ENCODE measurements around the gene KRTAP12-2. TPM values are rescaled to one million over a fixed set of nuclear protein-coding genes. Genes with fewer than 3 reads are reported as not detected.

The KRTAP12-2 gene
- not detected for total RNA-seq

- Histone ChIP-seq H3K27ac (no peak within 1 kb of the TSS), H3K4me1 (replicated peaks) (no peaks in the 10 kb centered on the region), H3K36me3 (no peaks in the 10 kb centered on the region), H3K9me3 (no peaks in the 10 kb centered on the region), H3K4me3 (no peak within 1 kb of the TSS), H3K27me3 (replicated peaks; ENCODE audit: insufficient read depth) (no peaks in the 10 kb centered on the region)
- TF ChIP-seq POLR2AphosphoS5 (IDR thresholded peaks at IDR 0.05) (no peak), CTCF (IDR thresholded peaks at IDR 0.05) (no peak), POLR2A (IDR thresholded peaks at IDR 0.05) (no peak)
- no peak for DNase-seq (ENCODE audit: low spot score)
- 60% methylated on average over 17 of the region's 19 CpGs for WGBS
- intact Hi-C loops (cut with DNase I), result no loop called here
Measured at GRCh38 chr21:44666401-44667320, at the start of gene KRTAP12-2. Gene KRTAP12-2 (minus strand): TSS chr21:44666927. CDS start chr21:44666886, 41 bp downstream.

GRCh38 chr21:44714905-44715304 is 48.2 kb upstream of the KRTAP12-2 start:
- Histone ChIP-seq H3K27me3 (replicated peaks; ENCODE audit: insufficient read depth) (peaks cover 20% of the 10 kb centered on the region), H3K9me3 (no peaks in the 10 kb centered on the region), H3K4me1 (replicated peaks) (no peaks in the 10 kb centered on the region), H3K36me3 (no peaks in the 10 kb centered on the region), H3K27ac (no peak overlapping the region), H3K4me3 (no peak overlapping the region)
- 19% methylated on average over 8 of the region's 8 CpGs for WGBS
- intact Hi-C loops (cut with DNase I), result no loop called here
- no peak for TF ChIP-seq CTCF (IDR thresholded peaks at IDR 0.05)
- TF ChIP-seq POLR2A (IDR thresholded peaks at IDR 0.05), result no peak
- DNase-seq (ENCODE audit: low spot score), result no peak

GRCh38 chr21:44713846-44714245 is 47.1 kb upstream of the KRTAP12-2 start:
- H3K4me3 ChIP-seq, result no peak overlapping the region
- no peak overlapping the region for H3K27ac ChIP-seq
- no peaks in the 10 kb centered on the region for H3K9me3 ChIP-seq
- no peak for DNase-seq (ENCODE audit: low spot score)
- WGBS, result 90% methylated on average over 10 of the region's 10 CpGs
- no peaks in the 10 kb centered on the region for H3K36me3 ChIP-seq
- TF ChIP-seq POLR2A (IDR thresholded peaks at IDR 0.05) (no peak), POLR2AphosphoS5 (IDR thresholded peaks at IDR 0.05) (no peak), CTCF (IDR thresholded peaks at IDR 0.05) (no peak)
- H3K4me1 ChIP-seq (replicated peaks), result no peaks in the 10 kb centered on the region
- intact Hi-C loops (cut with DNase I), result no loop called here
- H3K27me3 ChIP-seq (replicated peaks; ENCODE audit: insufficient read depth), result peaks cover 24% of the 10 kb centered on the region

- TF ChIP-seq POLR2A (IDR thresholded peaks at IDR 0.05) (no peak), CTCF (IDR thresholded peaks at IDR 0.05) (no peak), POLR2AphosphoS5 (IDR thresholded peaks at IDR 0.05) (no peak)
- no peak overlapping the region for H3K27ac ChIP-seq
- H3K9me3 ChIP-seq, result no peaks in the 10 kb centered on the region
- H3K4me3 ChIP-seq, result no peak overlapping the region
- DNase-seq (ENCODE audit: low spot score), result no peak
- H3K4me1 ChIP-seq (replicated peaks), result no peaks in the 10 kb centered on the region
- 69% methylated on average over 9 of the region's 9 CpGs for WGBS
- peaks cover 29% of the 10 kb centered on the region for H3K27me3 ChIP-seq (replicated peaks; ENCODE audit: insufficient read depth)
- intact Hi-C loops (cut with DNase I), result no loop called here
- no peaks in the 10 kb centered on the region for H3K36me3 ChIP-seq
Measured at GRCh38 chr21:44713130-44713529, 46.4 kb upstream of the KRTAP12-2 start.

Data from prostate gland (tissue), 2 donors.